ENCODE results near the gene HSF2BP.
"Not testable (repeated sequence)": the region's sequence is repeated elsewhere in the genome, so short reads cannot be mapped to it uniquely, and the experiment has no call there.

The HSF2BP gene

DNA sequence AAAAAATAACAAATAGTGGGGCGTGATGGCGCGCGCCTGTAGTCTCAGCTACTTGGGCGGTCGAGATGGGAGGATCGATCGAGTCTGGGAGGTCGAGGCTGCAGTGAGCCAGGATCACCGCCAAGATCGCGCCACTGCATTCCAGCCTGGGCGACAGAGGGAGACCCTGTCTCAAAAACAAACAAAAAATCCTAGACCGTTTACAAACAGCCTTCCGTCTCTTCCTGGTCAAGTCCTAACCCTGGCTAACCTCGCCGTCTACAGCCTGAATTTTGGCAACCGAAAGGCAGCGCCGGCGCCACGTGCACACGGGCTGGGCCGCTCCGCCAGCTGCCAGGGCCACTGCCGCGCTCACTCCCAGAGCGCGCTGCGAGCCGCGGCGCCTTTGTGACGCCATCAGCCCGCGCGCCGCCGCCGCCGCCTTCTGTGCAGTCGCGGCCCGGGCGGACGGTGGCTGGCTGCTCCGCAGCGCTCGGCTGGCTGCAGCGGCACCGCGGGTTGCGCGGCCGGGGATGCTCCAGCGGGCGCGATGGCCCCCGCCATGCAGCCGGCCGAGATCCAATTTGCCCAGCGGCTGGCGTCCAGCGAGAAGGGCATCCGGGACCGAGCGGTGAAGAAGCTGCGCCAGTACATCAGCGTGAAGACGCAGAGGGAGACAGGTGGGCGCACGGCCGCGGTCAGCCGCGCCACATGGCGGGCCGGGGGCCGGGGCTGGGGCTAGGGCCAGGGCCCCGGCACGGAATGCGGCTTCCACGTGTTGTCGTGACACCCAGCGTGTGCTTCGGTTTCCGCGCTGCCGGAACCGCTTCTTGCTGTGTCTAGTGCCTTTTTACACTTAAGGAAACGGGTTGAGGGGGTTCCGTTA lies at the start of gene HSF2BP, which contains the start of gene RRP1B:
Gene HSF2BP (minus strand): TSS at position 353 of the 865 bp plus-strand sequence. CDS start 1,392 bp downstream, outside the sequence.
Gene RRP1B (plus strand): TSS at position 425 of the 865 bp plus-strand sequence. CDS start 105 bp downstream, at position 530.
- no peak for FAIRE-seq

DNA sequence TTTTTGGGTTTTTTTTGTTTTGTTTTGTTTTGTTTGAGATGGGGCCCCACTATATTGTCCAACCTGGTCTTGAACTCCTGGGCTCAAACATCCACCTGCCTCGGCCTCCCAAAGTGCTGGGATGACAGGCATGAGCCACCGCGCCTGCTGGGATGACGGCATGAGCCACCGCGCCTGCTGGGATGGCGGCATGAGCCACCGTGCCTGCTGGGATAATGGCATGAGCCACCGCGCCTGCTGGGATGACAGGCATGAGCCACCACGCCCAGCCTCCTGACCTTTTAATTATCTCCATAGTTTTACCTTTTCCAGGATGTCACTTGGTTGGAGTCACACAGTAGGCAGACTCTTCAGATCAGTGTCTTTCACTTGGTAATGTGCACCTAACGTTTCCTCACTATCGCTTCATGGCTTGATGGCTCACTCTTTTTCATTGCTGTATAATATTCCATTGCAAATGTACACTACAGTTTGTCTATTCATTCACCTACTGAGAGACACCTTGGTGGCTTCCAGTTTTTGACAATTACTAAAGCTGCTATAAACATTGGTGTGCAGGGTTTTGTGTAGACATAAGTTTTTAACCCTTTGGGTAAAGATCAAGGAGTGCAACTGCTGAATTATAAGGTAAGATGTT lies 49.6 kb upstream of the HSF2BP start:
- FAIRE-seq: no peak

DNA sequence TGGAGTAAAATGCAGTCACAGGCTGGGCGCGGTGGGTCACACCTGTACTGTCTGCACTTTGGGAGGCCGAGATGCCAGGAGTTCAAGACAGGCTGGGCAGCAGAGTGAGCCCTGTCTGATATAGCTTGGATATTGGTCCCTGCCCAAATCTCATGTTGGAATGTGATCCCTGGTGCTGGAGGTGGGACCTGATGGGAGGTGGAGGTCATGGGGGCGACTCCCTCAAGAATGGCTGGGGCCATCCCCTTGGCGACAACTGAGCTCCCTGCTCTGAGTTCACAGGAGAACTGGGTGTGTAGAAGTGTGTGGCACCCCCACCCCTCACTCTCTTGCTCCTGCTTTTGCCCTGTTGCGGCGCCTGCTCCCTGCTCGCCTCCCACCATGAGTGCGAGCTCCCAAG lies 48.2 kb upstream of the HSF2BP start:
- FAIRE-seq: no peak

DNA sequence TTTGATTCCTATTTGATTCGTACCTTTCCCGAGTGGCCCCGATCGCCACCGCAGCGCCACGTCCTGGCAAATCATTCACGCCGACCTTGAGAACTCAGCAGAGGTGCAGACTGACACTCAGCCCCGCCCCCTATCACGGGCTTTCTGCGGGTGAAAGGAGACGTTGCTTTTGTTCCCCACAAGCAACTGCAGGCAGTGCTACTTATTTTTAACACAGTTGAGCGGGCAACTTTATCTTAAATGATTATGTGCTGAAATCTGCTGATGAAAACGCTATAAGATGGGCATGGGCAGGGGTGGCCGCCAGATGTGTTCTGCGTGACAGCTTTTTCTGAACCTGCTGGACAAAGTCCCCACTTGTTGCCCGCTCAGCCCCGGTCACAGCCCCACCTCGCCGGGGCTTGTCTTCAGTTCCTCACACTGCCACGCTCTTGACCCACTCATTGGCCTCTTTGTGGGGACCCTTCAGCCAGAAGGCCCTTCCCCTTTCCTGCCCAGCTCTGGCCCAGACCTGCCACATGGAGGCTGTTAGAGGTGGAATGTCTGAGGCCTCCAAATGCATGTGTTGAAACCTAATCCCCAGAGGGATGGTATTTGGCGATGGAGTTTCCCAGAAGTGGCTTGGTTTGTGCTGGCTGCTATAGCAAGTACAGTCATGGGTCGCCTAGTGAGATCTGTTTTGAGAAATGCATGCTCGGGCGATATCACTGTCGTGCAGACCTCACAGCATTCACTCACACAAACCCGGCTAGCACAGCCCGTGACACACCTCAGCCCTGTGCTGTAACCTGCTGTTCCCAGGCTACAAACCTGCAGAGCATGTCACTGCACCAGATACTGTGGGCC lies 44.0 kb upstream of the HSF2BP start:
- no peak for FAIRE-seq

DNA sequence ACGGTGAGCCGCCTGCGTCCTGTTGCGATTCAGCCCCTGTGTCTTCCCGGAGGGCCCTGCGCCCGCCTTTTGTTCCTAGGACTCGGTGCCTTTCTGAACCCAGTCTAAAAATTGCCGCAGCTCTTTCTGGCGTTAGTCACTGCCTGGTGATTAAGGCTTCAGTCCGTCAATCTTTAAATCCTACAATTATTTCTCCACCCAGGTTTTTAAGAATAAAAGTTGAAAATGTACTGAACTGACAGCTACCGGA lies 43.4 kb upstream of the HSF2BP start:
- no peak for FAIRE-seq

DNA sequence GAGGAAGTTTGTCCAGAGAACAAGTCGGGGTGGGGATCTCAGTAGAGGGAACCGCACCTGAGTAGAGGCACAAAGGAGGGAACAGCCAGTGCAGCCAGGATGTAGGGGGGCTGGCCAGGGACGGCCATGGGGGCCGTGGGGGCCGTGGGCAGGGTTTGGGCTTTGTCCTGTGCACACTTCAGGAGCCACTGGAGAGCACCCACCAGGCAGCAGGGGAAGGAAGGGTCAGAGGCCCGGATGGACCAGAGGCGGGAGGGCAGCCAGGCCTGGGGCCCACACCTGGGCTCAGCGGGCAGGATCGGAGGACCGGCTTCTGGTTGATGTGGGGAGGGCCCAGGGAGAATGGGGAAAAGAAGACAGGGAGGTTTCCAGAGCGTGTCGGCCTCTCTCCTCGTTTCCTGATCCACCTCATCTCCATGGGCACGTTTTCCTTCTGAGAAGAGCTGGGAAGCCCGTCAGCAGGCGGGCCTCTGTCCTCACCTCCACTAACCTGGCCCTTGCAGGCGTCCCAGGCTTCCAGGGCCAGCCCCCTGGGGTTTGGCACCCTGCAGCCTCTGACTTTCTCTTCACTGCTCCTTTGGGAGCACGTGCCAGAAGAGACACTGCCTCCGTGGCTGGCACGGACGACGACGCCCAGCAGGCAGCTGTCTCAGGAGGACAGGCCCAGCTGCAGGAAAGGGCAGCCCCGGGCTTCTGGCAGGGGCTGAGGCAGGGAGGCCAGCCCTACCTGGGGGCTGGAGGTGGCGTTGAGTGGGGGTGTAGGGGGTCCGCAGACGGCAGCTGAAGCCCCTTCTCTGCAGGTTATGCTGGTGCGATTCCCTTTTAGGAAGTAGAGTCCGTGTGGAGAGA lies 42.9 kb upstream of the HSF2BP start:
- FAIRE-seq: no peak

DNA sequence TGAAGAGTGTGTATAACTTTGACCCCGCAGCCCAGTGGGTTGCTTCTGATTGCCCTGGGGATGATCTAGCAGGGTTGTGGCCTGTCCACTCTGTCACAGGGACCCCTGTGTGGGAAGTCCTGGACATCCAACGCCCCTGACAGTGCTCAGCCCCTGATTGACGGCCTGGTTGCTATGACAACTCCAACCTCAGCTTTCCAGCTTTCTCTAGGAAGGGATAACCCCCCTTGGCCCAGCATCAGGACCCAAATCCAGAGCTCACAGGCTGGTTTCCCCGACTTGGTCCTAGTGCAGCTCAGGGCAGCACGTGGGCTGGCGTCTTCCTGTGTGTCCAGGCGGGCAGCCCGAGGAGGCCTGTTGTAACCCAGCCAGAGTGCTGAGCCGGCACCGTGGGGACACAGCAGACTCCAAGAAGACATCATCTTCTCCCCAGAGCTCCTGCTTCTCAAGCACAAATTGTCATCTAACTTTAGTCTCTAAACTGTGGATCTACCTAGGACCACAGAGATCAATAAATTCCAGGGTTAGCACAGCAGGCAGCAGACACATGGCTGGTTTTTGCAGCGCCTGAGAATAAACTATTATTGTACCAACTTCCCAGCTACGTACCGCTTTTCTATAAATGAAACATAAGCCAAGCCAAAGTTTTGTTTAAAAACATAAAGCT lies 40.8 kb upstream of the HSF2BP start:
- FAIRE-seq: no peak

DNA sequence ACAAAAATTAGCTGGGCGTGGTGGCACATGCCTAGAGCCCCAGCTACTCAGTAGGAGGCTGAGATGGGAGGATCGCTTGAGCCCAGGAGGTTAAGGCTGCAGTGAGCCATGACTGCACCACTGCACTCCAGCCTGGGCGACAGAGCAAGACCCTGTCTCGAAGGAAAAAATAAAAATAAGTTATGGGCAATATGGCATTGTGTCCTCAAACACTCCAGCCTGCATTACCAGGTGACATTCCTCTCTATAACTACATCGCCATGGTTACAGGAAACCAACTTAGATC lies 40.1 kb upstream of the HSF2BP start:
- FAIRE-seq: not testable (repeated sequence)

DNA sequence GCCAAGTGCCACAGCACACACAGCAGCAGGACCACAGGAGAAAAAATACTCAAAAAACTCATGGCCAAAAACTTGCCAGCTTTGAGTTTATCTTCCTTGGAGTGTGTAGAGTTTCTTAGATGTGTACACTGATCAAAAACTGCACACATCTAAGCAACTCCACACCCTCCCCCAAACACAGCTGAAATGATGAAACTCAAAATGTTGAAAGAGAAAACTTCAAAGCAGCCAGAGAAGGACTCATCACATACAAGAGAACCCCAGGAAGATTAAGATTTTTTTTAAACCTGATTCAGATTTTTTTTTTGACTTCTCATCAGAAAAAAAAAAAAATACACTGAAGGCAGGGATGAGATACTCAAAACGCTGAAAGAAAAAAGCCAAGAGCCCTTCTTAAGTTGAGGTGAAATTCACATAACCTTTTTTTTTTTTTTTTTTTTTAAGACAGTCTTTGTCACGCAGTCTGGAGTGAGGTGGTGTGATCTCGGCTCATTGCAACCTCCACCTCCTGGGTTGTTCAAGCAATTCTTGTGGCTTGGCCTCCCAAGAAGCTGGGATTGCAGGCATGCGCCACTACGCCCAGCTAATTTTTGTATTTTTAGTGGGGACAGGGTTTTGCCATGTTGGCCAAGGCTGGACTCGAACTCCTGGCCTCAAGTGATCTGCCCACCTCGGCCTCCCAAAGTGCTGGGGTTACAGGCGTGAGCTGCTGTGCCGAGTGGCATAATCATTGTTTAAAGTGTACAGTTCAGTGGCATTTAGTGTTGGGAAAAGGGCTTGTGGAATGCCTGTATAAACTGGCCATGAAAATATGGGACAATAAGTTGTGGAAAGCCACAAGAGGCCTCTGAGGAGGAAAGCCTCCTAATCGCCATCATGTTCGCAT lies 38.7 kb upstream of the HSF2BP start:
- FAIRE-seq: no peak

DNA sequence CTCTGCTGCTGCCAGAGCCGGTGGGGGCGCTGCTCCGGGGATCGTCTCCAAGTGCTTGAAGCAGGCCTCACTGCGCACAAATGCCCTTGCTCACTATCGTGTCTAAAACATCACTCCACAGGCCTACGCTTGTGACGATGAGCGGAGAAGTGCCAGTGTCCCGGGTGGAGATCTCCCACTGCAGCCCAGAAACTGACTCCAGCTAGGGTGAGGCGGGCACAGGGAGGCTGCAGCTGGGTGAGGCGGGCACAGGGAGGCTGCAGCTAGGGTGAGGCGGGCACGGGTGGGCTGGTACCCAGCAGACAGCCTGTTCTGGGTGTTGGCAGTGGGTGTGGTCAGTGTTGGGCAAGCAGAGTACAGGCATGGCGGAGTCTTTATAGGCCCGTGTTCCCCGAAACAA lies 36.9 kb upstream of the HSF2BP start:
- no peak for FAIRE-seq

DNA sequence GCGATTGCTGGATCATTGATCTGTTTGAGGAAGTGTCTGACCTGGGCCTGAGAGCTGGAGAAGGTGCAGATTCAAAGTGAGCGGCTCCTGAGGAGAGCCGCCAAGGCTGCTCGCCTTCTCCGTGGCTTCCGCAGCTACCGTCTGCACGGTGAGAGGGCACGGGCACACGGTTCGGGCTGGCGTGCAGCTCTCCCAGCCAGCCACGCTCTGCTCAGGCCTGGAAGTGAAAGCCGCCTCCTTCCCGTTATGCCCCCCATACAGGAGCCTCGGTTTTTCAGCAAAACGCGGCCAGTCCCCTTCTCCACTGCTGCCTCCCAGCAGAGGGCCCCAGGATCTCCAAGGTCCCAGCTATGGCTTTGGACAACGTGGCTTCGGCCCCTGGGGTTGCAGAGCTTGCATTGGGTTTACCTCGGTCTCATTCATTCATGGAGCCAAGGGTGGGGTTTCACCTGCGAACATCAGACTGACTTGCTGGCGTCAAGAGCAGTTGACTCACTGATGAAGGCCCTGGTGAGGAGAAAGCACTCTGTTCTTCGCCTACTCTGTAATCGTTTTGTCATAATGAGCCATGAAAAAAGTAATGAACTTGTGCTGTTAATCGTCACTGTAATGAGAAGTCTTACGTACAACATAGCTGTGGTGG lies 35.3 kb upstream of the HSF2BP start:
- no peak for FAIRE-seq

DNA sequence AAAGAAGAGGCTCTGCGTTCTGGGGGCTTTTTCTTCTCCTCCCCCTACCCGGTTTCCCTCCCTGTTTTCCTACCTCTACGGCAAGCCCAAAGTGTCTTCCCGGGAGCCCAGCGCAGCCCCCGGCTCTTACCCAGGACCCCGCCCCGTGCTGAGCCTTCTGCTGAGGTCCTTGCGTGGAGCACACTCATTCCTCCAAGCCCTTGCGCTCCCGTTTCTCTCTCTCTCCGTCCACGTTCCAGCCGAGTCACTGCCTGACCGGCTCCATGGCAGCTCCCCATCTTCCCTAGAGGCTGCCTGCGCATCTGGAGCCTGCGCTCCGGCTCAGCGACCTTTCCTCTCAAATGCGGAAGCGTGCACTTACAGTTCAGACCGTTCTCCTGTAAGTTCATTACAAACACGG lies 34.7 kb upstream of the HSF2BP start:
- no peak for FAIRE-seq

DNA sequence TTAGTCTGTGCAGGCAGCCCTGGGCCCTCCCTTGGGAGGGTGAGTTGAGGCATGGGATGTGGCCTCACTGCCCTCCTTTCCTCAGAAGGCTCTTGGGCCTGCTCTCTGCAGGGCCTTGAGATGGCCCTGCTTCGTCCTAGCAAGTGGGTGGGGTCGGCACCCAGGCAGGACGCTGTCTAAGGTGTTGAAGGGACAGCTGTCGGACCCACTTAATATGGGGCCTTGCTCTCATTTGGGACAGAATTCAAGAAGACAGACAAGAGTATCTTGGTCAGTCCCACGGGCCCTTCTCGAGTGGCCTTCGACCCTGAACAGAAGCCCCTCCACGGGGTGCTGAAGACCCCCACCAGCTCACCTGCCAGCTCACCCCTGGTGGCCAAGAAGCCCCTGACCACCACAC lies 33.7 kb upstream of the HSF2BP start:
- FAIRE-seq: no peak

DNA sequence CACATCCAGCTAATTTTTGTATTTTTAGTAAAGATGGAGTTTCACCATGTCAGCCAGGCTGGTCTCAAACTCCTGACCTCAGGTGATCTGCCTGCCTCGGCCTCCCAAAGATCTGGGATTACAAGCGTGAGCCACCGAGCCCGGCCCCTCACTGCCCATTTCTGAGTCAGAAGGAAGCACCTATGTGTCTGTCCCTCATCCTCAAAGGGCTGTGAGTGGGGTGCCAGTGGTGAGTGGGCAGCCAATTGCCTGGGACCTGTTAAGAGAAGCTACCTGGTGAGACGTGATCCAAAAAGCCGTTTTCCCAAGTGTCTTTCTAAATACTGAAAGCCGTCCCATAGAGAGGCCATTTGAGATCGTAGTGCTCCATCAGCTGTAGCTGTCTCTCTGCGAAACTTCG lies 32.5 kb upstream of the HSF2BP start:
- no peak for FAIRE-seq

DNA sequence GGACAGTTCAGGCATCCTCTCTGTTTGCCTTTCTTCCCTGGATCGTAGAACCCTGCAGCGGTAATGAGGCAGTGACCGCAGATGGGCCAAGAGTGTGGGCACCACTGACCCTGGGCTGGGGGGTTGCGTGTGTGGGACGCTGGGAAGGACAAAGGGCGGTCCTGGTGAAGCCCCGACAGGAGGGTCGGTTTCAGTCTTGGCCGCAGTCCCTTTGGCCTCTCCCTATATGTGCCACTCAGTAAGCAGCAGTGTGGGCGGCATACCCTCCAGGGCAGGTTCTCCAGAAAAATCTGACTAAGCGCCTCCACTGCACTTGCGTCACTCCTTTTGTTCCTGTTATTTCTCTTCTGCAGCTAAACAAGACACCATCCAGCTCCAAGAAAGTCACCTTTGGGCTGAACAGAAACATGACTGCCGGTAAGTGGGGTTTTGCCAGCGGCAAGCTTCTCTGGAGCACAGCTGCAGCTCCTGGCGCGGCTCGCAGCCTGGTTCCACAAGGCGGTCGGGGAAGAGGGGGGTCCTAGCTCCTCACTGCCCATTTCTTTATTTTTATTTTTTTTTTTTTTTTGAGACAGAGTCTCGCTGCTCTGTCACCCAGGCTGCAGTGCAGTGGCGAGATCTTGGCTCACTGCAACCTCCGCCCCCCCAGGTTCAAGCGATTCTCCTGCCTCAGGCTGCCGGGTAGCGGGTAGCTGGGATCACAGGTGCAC lies 32.0 kb upstream of the HSF2BP start:
- FAIRE-seq: no peak

DNA sequence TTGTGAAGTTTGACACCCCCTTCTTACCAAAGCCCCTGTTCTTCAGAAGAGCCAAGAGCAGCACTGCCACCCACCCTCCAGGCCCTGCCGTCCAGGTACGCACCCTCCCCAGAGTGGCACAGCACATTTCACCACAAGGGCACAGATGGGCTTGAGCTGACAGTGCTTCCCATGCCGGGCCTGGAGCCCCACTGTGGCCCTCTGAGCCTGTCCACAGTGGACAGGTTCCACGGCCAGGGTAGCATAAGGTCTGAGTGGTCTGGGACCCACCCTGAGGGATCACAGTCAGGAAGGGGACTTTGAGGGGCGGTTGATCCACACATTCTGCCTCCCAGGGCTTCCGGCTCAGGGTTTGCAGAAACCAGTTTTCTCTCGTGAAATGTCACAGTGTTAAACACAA lies 31.1 kb upstream of the HSF2BP start:
- no peak for FAIRE-seq

DNA sequence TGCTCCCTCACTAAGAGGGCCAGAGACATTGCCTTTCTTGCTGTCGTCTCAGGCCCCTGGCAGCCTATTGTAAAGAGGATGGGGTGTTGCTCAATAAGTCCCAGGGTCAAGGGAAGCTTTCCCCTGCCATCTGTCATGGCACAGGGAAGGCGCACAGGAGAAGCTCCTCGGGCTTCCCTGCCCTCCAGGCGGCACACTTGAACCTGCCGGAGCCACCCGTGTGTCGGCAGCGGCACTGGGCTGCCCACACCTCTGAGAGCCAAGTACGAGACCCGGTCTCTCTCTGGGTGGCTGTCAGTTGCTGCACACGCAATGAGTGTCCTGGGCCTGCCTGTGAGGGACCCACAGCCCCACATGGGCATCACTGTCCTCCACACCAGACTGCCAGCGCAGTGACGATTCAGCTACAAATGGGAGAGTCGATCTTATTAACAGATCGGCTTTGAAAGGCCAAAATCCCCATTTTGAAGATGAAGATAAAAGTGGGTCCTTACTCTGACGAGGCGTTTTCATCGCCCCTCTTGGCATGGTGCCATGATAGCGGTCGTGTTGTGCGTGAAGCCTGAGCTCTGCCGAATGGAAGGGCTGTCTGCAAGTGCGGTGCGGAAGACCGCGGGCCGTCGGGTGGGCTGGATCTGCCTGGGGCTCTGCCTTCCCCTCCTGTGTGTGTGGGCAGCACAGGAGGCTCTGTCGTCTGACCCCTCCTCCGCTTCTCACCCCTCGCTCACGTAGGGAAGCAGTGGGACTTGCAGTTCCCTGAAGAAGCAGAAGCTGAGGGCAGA lies 30.5 kb upstream of the HSF2BP start:
- FAIRE-seq: no peak

DNA sequence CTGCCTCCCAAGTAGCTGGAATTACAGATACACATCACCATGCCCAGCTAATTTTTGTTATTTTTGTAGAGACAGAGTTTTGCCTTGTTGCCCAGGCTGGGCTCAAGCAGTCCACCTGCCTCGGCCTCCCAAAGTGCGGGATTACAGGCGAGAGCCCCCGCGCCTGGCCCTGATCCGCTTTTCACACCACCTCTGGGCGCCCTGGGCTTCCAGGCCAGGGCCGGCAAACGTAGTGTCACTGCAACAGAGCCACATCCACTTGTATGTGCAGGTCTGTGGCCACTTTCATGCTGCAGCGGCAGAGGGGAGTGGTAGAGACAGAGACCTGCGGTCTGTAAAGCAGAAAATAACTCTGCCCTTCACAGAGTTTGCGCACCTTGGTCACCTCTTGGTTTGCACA lies 29.6 kb upstream of the HSF2BP start:
- no peak for FAIRE-seq

All from endometrium (tissue), 2 donors.